Osteoblast (primary cell): ENCODE results near the gene CLIC5. TPM values are rescaled to one million over a fixed set of nuclear protein-coding genes. Genes with fewer than 3 reads are reported as not detected.

Source experiments
- DNase-seq: peaks from one replicate; pipeline ENCODE4 v3.0.0; 2011; ENCODE audit warnings: low spot score, mixed read lengths; ENCODE audit not compliant: insufficient read length; ENCODE audit errors: missing footprints
- H2AFZ ChIP-seq: 2 replicates; pipeline ENCODE4 v1.6.0; 2011; ENCODE audit warnings: mild to moderate bottlenecking, low read length
- H3K27ac ChIP-seq: 2 replicates; pipeline ENCODE4 v1.5.1; 2011; ENCODE audit warnings: mild to moderate bottlenecking, low read depth, low read length, moderate library complexity
- H3K27me3 ChIP-seq: 2 replicates; pipeline ENCODE4 v1.6.0; 2012; ENCODE audit warnings: mild to moderate bottlenecking, control low read depth, inconsistent platforms, low read length, moderate library complexity; ENCODE audit not compliant: insufficient read depth
- H3K36me3 ChIP-seq: 2 replicates; pipeline ENCODE4 v1.5.1; 2011; ENCODE audit warnings: mild to moderate bottlenecking, low read length, control low read depth, moderate library complexity; ENCODE audit not compliant: insufficient read depth
- H3K4me1 ChIP-seq: 2 replicates; pipeline ENCODE4 v1.5.1; 2011; ENCODE audit warnings: mild to moderate bottlenecking, low read length, control low read depth, moderate library complexity; ENCODE audit not compliant: insufficient read depth
- H3K4me2 ChIP-seq: 2 replicates; pipeline ENCODE4 v1.6.0; 2011; ENCODE audit warnings: mild to moderate bottlenecking, low read length; ENCODE audit not compliant: insufficient read depth
- H3K4me3 ChIP-seq: fragments of 200-600 bp; sonication (generic); 3 replicates; pipeline ENCODE4 v1.5.1; 2012; ENCODE audit warnings: mild to moderate bottlenecking, low read length, inconsistent platforms; ENCODE audit not compliant: insufficient read depth
- H3K79me2 ChIP-seq: 2 replicates; pipeline ENCODE4 v1.6.0; 2012; ENCODE audit warnings: mild to moderate bottlenecking, low read length, control low read depth, inconsistent platforms; ENCODE audit not compliant: insufficient read depth
- H3K9me3 ChIP-seq: 2 replicates; pipeline ENCODE4 v1.5.1; 2011; ENCODE audit warnings: low read depth, low read length, control low read depth
- H4K20me1 ChIP-seq: 2 replicates; pipeline ENCODE4 v1.6.0; 2012; ENCODE audit warnings: mild to moderate bottlenecking, low read length, control low read depth; ENCODE audit not compliant: insufficient read depth
- CTCF ChIP-seq: IDR thresholded peaks from 2 replicates; pipeline ENCODE4 v1.5.1; 2011; ENCODE audit warnings: mild to moderate bottlenecking, low read depth, low read length, moderate library complexity; ENCODE audit errors: extremely low read depth
- total RNA-seq: library from RNA; depleted of rRNA; stranded (reverse); fragments of >200 nt; gene quantifications from 2 replicates; pipeline ENCODE4 v1.2.3, GENCODE V29; 2012

Gene CLIC5
- total RNA-seq, 1 donor, result not detected

- no peak for TF ChIP-seq CTCF
Measured at GRCh38 chr6:45946887-45947286, 68.8 kb downstream of the CLIC5 start.

GRCh38 chr6:45946352-45946751, 69.3 kb downstream of the CLIC5 start:
- peaks cover 3% of the 10 kb centered on the region for H3K27me3 ChIP-seq
- H3K79me2 ChIP-seq, result no peaks in the 10 kb centered on the region
- no peak overlapping the region for H3K27ac ChIP-seq
- H3K36me3 ChIP-seq, result no peaks in the 10 kb centered on the region
- no peaks in the 10 kb centered on the region for H4K20me1 ChIP-seq
- no peaks in the 10 kb centered on the region for H3K4me1 ChIP-seq
- no peaks in the 10 kb centered on the region for H3K9me3 ChIP-seq
- peak; percentile 89 for DNase-seq
- peak overlapping the region; percentile 73 for H2AFZ ChIP-seq
- H3K4me3 ChIP-seq, result no peak overlapping the region
- peak overlapping the region; percentile 32 for H3K4me2 ChIP-seq
- TF ChIP-seq CTCF, result peak; percentile 68

More at GRCh38 chr6:45946887-45947286, 68.8 kb downstream of the CLIC5 start:
- no peak overlapping the region for H2AFZ ChIP-seq
- no peaks in the 10 kb centered on the region for H4K20me1 ChIP-seq
- no peaks in the 10 kb centered on the region for H3K79me2 ChIP-seq
- DNase-seq, result no peak
- H3K36me3 ChIP-seq, result no peaks in the 10 kb centered on the region
- H3K27ac ChIP-seq, result no peak overlapping the region
- no peaks in the 10 kb centered on the region for H3K9me3 ChIP-seq
- H3K4me3 ChIP-seq, result no peak overlapping the region
- no peaks in the 10 kb centered on the region for H3K4me1 ChIP-seq
- H3K27me3 ChIP-seq, result peaks cover under 1% of the 10 kb centered on the region
- no peak overlapping the region for H3K4me2 ChIP-seq

- Histone ChIP-seq H3K4me3 (no peak overlapping the region), H3K4me2 (no peak overlapping the region), H4K20me1 (no peaks in the 10 kb centered on the region), H3K9me3 (no peaks in the 10 kb centered on the region), H3K79me2 (no peaks in the 10 kb centered on the region), H3K36me3 (no peaks in the 10 kb centered on the region), H3K27me3 (peaks cover 3% of the 10 kb centered on the region), H2AFZ (no peak overlapping the region), H3K4me1 (no peaks in the 10 kb centered on the region), H3K27ac (no peak overlapping the region)
- no peak for DNase-seq
- no peak for TF ChIP-seq CTCF
Measured at GRCh38 chr6:45942953-45943352, 72.7 kb downstream of the CLIC5 start.

GRCh38 chr6:45933855-45934254, 81.8 kb downstream of the CLIC5 start:
- peaks cover 6% of the 10 kb centered on the region for H3K4me1 ChIP-seq
- peak overlapping the region; percentile 20 for H3K4me2 ChIP-seq
- H3K27ac ChIP-seq, result no peak overlapping the region
- H3K36me3 ChIP-seq, result no peaks in the 10 kb centered on the region
- no peaks in the 10 kb centered on the region for H3K79me2 ChIP-seq
- no peaks in the 10 kb centered on the region for H3K27me3 ChIP-seq
- no peak for DNase-seq
- no peaks in the 10 kb centered on the region for H3K9me3 ChIP-seq
- no peak overlapping the region for H3K4me3 ChIP-seq
- H2AFZ ChIP-seq, result peak overlapping the region; percentile 88
- H4K20me1 ChIP-seq, result no peaks in the 10 kb centered on the region
- TF ChIP-seq CTCF, result no peak
